DND-41 (cell line): ENCODE data around the gene MYLK4.

ENCODE experiments used
- CTCF ChIP-seq: IDR thresholded peaks from 2 replicates; pipeline ENCODE4 v1.5.1; 2012; ENCODE audit warnings: borderline replicate concordance, low read length, moderate library complexity, mild to moderate bottlenecking; ENCODE audit not compliant: poor library complexity, severe bottlenecking; ENCODE audit errors: extremely low read depth
- EZH2 ChIP-seq: IDR thresholded peaks from 3 replicates; pipeline ENCODE4 v1.6.1; 2012; ENCODE audit warnings: borderline replicate concordance, low read depth, mild to moderate bottlenecking, moderate library complexity, low read length, inconsistent platforms; ENCODE audit not compliant: severe bottlenecking

- TF ChIP-seq CTCF (no peak), EZH2 (no peak)
Observed at GRCh38 chr6:2781685-2782355, 31.1 kb upstream of the MYLK4 start.
